HEK293T (cell line): Measurements from ENCODE around the gene C5orf15.

ENCODE experiments used
- BHLHE40 ChIP-seq: fragments of 450-650 bp; IDR thresholded peaks from 2 replicates; pipeline ENCODE4 v1.6.1; 2016; ENCODE audit warnings: mild to moderate bottlenecking, moderate library complexity, borderline replicate concordance
- FOXA1 ChIP-seq: fragments of 450-650 bp; IDR thresholded peaks from 2 replicates; pipeline ENCODE4 v1.6.1; 2016; ENCODE audit warnings: mild to moderate bottlenecking
- NFRKB ChIP-seq: fragments of 450-650 bp; IDR thresholded peaks from 2 replicates; pipeline ENCODE4 v1.6.1; 2016; ENCODE audit warnings: mild to moderate bottlenecking, moderate library complexity
- SUZ12 ChIP-seq: fragments of 450-650 bp; IDR thresholded peaks from 2 replicates; pipeline ENCODE4 v1.6.1; 2016; ENCODE audit warnings: mild to moderate bottlenecking

DNA sequence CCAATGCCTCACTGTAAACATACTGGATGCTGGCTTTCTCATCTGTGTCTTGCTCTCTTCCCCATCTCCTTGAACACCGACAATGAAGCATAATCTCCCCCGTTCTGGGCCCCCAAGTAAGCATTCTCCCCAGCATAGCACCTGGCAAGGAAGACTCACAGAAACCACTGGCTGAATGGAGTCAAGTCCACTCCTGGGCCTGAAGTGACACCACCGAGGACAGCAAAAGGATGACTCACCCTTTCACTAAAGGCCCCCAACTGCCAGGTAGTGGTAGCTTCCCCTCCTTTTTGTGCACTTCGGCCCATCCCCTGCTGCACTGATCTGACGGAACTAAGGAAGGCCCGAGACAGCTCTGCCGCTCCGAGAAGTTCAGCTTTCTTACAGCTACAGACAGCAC lies 26.9 kb upstream of the C5orf15 start:
- TF ChIP-seq FOXA1 (no peak), SUZ12 (no peak), NFRKB (no peak), BHLHE40 (no peak)
